Tibial artery (tissue), 4 donors: Measurements from ENCODE around the gene KDM2A.

Experiments
- DNase-seq, 2 donors: peaks; one replicate each; pipeline ENCODE4 v3.0.0-alpha.2; 2019
- H3K27ac ChIP-seq, 2 donors: fragments of 200-600 bp; sonication (generic) in 1 of 2; 1 replicate in 1 of 2; 2 replicates in 1 of 2; pipeline ENCODE4 v1.5.1; 2018 to 2019; ENCODE audit warnings: mild to moderate bottlenecking in 1 of 2
- H3K27me3 ChIP-seq, 2 donors: fragments of 200-600 bp; sonication (generic) in 1 of 2; one replicate each; pipeline versions ENCODE4 v1.5.1 to v1.6.0; 2016 to 2019
- H3K36me3 ChIP-seq, 3 donors: fragments of 200-600 bp; sonication (generic) in 2 of 3; one replicate each; pipeline ENCODE4 v1.5.1; 2016 to 2019; ENCODE audit warnings: mild to moderate bottlenecking in 2 of 3
- H3K4me1 ChIP-seq, 4 donors: fragments of 200-600 bp; sonication (generic) in 2 of 4; 1 replicate in 3 of 4; 2 replicates in 1 of 4; pipeline ENCODE4 v1.5.1; 2016 to 2019
- H3K4me3 ChIP-seq, 2 donors: fragments of 200-600 bp; sonication (generic) in 1 of 2; 1 replicate in 1 of 2; 2 replicates in 1 of 2; pipeline ENCODE4 v1.5.1; 2018 to 2019; ENCODE audit warnings: mild to moderate bottlenecking in 2 of 2
- H3K9me3 ChIP-seq, 3 donors: fragments of 200-600 bp; sonication (generic) in 1 of 3; one replicate each; pipeline ENCODE4 v1.5.1; 2016 to 2019
- intact Hi-C: fragments of 100-400 bp; cut with DNase I; formaldehyde crosslinking; loops from one replicate; pipeline ENCODE4 v1.15.0; 2023; ENCODE audit warnings: low total_unique reads
- TF ChIP-seq, protein P1 (sequence below), 2 experiments: fragments of 200-600 bp in 1 of 2; fragments of 450-650 bp in 1 of 2; IDR thresholded peaks; one replicate each; pipeline ENCODE4 v1.5.1; 2017 to 2019; ENCODE audit warnings: antibody characterized with exemption in 2 of 2, mild to moderate bottlenecking in 1 of 2, moderate library complexity in 1 of 2

KDM2A gene

GRCh38 chr11:67261640-67261945 is 142.5 kb downstream of the KDM2A start:
- H3K4me3 ChIP-seq: peak overlapping the region; percentile 33 to 46
- intact Hi-C loops: loop anchor here (10.0 kb wide), 1 partner anchor 113 kb away; the partner anchor contains the start of gene CLCF1

GRCh38 chr11:67261946-67262681 is 143.1 kb downstream of the KDM2A start:
- TF ChIP-seq, protein P1, sequence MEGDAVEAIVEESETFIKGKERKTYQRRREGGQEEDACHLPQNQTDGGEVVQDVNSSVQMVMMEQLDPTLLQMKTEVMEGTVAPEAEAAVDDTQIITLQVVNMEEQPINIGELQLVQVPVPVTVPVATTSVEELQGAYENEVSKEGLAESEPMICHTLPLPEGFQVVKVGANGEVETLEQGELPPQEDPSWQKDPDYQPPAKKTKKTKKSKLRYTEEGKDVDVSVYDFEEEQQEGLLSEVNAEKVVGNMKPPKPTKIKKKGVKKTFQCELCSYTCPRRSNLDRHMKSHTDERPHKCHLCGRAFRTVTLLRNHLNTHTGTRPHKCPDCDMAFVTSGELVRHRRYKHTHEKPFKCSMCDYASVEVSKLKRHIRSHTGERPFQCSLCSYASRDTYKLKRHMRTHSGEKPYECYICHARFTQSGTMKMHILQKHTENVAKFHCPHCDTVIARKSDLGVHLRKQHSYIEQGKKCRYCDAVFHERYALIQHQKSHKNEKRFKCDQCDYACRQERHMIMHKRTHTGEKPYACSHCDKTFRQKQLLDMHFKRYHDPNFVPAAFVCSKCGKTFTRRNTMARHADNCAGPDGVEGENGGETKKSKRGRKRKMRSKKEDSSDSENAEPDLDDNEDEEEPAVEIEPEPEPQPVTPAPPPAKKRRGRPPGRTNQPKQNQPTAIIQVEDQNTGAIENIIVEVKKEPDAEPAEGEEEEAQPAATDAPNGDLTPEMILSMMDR (IDR thresholded peaks at IDR 0.05): no peak
- Histone ChIP-seq H3K36me3 (peaks cover 0 to 3% (median 0%) of the 10 kb centered on the region in 3 donors), H3K4me1 (peaks cover 0 to 36% (median 30%) of the 10 kb centered on the region in 4 donors), H3K9me3 (no peaks in the 10 kb centered on the region), H3K27ac (peak overlapping the region in 1 of 2 donors; percentile 43), H3K27me3 (no peaks in the 10 kb centered on the region), H3K4me3 (peak overlapping the region in 1 of 2 donors; percentile 46)
- DNase-seq: peak; percentile 23 to 67
- intact Hi-C loops: loop anchor here (10.0 kb wide), 1 partner anchor 113 kb away; the partner anchor contains the start of gene CLCF1

More at GRCh38 chr11:67261640-67261945, 142.5 kb downstream of the KDM2A start:
- TF ChIP-seq, protein P1 (IDR thresholded peaks at IDR 0.05): no peak
- Histone ChIP-seq H3K36me3 (peaks cover 0 to 8% (median 2%) of the 10 kb centered on the region in 3 donors), H3K9me3 (no peaks in the 10 kb centered on the region), H3K27me3 (no peaks in the 10 kb centered on the region), H3K4me1 (peaks cover 0 to 35% (median 29%) of the 10 kb centered on the region in 4 donors), H3K27ac (peak overlapping the region in 1 of 2 donors; percentile 29)
- DNase-seq: peak in 1 of 2 donors; percentile 20

DNA sequence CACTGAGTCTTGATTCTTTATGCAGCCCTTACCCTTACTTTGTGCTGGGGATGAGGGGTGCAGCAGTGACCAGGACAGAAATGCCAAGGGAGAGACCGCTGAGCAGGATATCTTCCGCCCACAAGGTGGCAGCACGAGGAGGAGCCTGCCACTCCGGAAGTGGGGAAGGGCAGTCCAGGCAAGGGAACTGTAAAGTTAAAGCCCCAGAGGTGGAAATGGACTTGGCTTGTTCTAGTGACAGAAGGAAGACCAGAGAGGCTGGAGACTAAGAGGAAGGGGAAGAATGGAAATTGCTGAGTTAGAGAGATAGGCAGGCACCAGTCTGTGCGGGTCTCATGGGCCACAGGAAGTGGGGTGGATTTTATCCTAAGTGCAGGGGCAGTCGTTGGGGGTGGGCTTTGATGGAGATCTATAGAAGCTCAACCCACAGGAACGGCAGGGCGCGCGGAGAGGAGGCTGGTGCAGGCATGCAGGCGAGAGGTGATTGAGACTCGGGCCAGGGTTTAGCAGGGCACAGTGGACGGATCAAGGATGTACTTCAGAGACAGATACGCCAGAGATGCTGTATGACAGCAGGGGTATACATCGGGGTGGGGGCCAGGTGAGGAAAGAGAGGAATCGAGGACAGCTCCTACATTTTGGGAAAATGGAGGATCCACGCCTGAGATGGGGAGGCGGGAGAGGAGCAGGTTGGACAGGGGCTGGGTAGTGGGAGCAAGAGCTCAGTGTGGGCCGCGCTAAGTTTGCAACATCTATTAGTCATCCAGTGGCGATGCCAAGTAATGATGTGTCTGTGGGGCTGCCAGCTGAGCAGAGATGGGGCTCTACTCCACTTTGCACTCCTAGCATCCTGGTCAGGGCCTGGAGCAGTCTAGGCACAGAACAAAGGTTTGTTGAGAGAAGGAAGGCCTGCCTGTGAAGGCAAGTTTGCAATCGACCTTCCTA is 143.9 kb downstream of the KDM2A start:
- no peaks in the 10 kb centered on the region for H3K36me3 ChIP-seq
- TF ChIP-seq, protein P1 (IDR thresholded peaks at IDR 0.05): peak; percentile 76 to 90
- intact Hi-C loops: loop anchor here (10.0 kb wide), 1 partner anchor 112 kb away; the partner anchor contains the start of gene CLCF1
- peaks cover 0 to 45% (median 39%) of the 10 kb centered on the region in 4 donors for H3K4me1 ChIP-seq
- peak; percentile 78 to 88 for DNase-seq
- no peaks in the 10 kb centered on the region for H3K9me3 ChIP-seq
- H3K27ac ChIP-seq: peak overlapping the region; percentile 32 to 43
- no peaks in the 10 kb centered on the region for H3K27me3 ChIP-seq
- H3K4me3 ChIP-seq: no peak overlapping the region

DNA sequence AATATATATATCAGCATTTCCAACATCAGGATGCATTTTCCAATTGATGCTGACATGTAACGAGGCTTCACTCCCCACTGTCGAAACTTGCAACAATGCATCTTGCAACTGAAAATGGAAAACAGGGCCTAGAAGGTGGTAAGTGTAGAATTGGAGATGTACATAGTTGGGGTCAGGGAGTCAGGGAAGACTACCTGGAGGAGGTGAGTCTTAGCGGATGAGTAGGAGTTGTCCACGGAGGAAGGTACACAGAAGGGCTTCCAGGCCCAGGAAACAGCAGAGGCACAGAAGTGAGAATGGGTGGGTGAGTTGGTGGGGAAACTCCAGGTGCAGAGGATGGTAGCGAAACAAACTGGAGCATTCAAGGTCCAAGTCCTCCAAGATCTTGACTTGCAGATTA is 145.2 kb downstream of the KDM2A start:
- H3K4me1 ChIP-seq: peaks cover 0 to 57% (median 52%) of the 10 kb centered on the region in 4 donors
- TF ChIP-seq, protein P1 (IDR thresholded peaks at IDR 0.05): no peak
- H3K27ac ChIP-seq: no peak overlapping the region
- intact Hi-C loops: loop anchor here (10.0 kb wide), 1 partner anchor 111 kb away; the partner anchor contains the start of gene CLCF1
- no peak overlapping the region for H3K4me3 ChIP-seq
- H3K36me3 ChIP-seq: peaks cover 0 to 11% (median 0%) of the 10 kb centered on the region in 3 donors
- no peaks in the 10 kb centered on the region for H3K9me3 ChIP-seq
- DNase-seq: no peak
- no peaks in the 10 kb centered on the region for H3K27me3 ChIP-seq

DNA sequence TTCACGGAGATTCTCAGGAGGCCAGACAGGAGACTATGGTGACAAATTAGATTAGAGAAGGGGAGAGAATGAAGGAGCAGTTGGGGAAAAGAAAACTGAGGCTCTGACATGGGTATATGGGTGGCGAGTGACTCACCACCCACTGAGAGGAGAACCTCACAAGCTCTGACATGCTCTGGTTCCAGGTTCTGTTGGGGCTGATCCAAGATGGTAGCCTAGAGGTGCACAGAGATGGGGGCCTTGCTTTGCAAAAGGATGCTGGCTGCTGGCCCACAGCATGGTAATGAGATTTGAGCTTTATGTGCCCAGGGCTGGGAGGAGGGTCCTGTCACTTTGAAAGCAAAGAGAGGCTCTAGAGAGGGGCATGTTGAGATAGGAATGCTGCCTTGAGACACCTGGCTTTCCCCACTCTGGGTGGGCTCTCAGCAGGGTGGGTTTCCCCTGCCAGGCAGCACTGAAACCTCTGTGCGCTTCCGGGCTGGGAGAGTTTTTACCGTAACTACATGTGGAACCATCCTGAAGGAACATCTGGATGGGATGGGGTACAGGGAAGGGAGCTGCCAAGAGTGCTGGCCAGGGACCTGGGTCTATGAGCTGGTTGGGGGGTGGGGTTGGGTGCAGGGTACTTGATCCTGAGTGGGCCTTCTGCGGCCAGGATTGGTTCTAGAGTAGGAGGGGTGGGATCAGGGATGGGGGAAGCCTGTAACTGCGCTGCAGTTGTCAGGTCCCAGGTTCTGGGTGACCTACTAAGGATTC is 146.0 kb downstream of the KDM2A start:
- peaks cover 0 to 13% (median 0%) of the 10 kb centered on the region in 3 donors for H3K36me3 ChIP-seq
- no peak for DNase-seq
- no peak overlapping the region for H3K4me3 ChIP-seq
- TF ChIP-seq, protein P1 (IDR thresholded peaks at IDR 0.05): no peak
- H3K27ac ChIP-seq: peak overlapping the region; percentile 78 to 83
- no peaks in the 10 kb centered on the region for H3K9me3 ChIP-seq
- intact Hi-C loops: loop anchor here (10.0 kb wide), 1 partner anchor 110 kb away; the partner anchor contains the start of gene CLCF1
- peaks cover 0 to 65% (median 60%) of the 10 kb centered on the region in 4 donors for H3K4me1 ChIP-seq
- H3K27me3 ChIP-seq: no peaks in the 10 kb centered on the region
